ENCODE measurements around the gene TMEM129.

TMEM129 gene

GRCh38 chr4:1751919-1752283 is 30.8 kb upstream of the TMEM129 start:
- H3K9ac ChIP-seq (ENCODE audit: low read length in 5 of 5), result no peak overlapping the region
- H3K36me3 ChIP-seq (ENCODE audit: control insufficient read depth in 5 of 5, insufficient read depth in 5 of 5, low read length in 5 of 5), result no peaks in the 10 kb centered on the region
- H3K27me3 ChIP-seq (ENCODE audit: control insufficient read depth in 5 of 5, insufficient read depth in 4 of 5, low read length in 5 of 5), result peaks cover 0 to 15% (median 11%) of the 10 kb centered on the region in 5 donors
- peaks cover 0 to 2% (median 0%) of the 10 kb centered on the region in 5 donors for H3K9me3 ChIP-seq (ENCODE audit: control insufficient read depth in 5 of 5, low read length in 5 of 5)
- H3K27ac ChIP-seq (ENCODE audit: low read depth, low read length), result no peak overlapping the region
- peaks cover 0 to 16% (median 9%) of the 10 kb centered on the region in 5 donors for H3K4me1 ChIP-seq (ENCODE audit: control insufficient read depth in 5 of 5, insufficient read depth in 5 of 5, low read length in 5 of 5)
- H3K4me3 ChIP-seq (ENCODE audit: low read depth in 1 of 5, low read length in 5 of 5), result no peak overlapping the region

GRCh38 chr4:1751155-1751918 is 30.2 kb upstream of the TMEM129 start:
- H3K4me1 ChIP-seq (ENCODE audit: control insufficient read depth in 5 of 5, insufficient read depth in 5 of 5, low read length in 5 of 5), result peaks cover 0 to 16% (median 9%) of the 10 kb centered on the region in 5 donors
- H3K27me3 ChIP-seq (ENCODE audit: control insufficient read depth in 5 of 5, insufficient read depth in 4 of 5, low read length in 5 of 5), result peaks cover 0 to 15% (median 11%) of the 10 kb centered on the region in 5 donors
- no peak overlapping the region for H3K27ac ChIP-seq (ENCODE audit: low read depth, low read length)
- H3K9ac ChIP-seq (ENCODE audit: low read length in 5 of 5), result no peak overlapping the region
- H3K4me3 ChIP-seq (ENCODE audit: low read depth in 1 of 5, low read length in 5 of 5), result no peak overlapping the region
- H3K9me3 ChIP-seq (ENCODE audit: control insufficient read depth in 5 of 5, low read length in 5 of 5), result peaks cover 0 to 2% (median 0%) of the 10 kb centered on the region in 5 donors
- no peaks in the 10 kb centered on the region for H3K36me3 ChIP-seq (ENCODE audit: control insufficient read depth in 5 of 5, insufficient read depth in 5 of 5, low read length in 5 of 5)

- Histone ChIP-seq H3K4me3 (ENCODE audit: low read depth in 1 of 5, low read length in 5 of 5) (no peak overlapping the region), H3K36me3 (ENCODE audit: control insufficient read depth in 5 of 5, insufficient read depth in 5 of 5, low read length in 5 of 5) (no peaks in the 10 kb centered on the region), H3K4me1 (ENCODE audit: control insufficient read depth in 5 of 5, insufficient read depth in 5 of 5, low read length in 5 of 5) (peaks cover 0 to 16% (median 9%) of the 10 kb centered on the region in 5 donors), H3K9ac (ENCODE audit: low read length in 5 of 5) (no peak overlapping the region), H3K27me3 (ENCODE audit: control insufficient read depth in 5 of 5, insufficient read depth in 4 of 5, low read length in 5 of 5) (peaks cover 0 to 15% (median 11%) of the 10 kb centered on the region in 5 donors), H3K9me3 (ENCODE audit: control insufficient read depth in 5 of 5, low read length in 5 of 5) (peaks cover 0 to 2% (median 0%) of the 10 kb centered on the region in 5 donors), H3K27ac (ENCODE audit: low read depth, low read length) (no peak overlapping the region)
These were observed 29.4 kb upstream of the TMEM129 start for GRCh38 chr4:1750381-1751154.

- Histone ChIP-seq H3K9ac (ENCODE audit: low read length in 5 of 5) (no peak overlapping the region), H3K9me3 (ENCODE audit: control insufficient read depth in 5 of 5, low read length in 5 of 5) (peaks cover 0 to 2% (median 0%) of the 10 kb centered on the region in 5 donors), H3K4me3 (ENCODE audit: low read depth in 1 of 5, low read length in 5 of 5) (no peak overlapping the region), H3K27ac (ENCODE audit: low read depth, low read length) (no peak overlapping the region), H3K4me1 (ENCODE audit: control insufficient read depth in 5 of 5, insufficient read depth in 5 of 5, low read length in 5 of 5) (peaks cover 0 to 16% (median 9%) of the 10 kb centered on the region in 5 donors), H3K27me3 (ENCODE audit: control insufficient read depth in 5 of 5, insufficient read depth in 4 of 5, low read length in 5 of 5) (peaks cover 0 to 15% (median 11%) of the 10 kb centered on the region in 5 donors), H3K36me3 (ENCODE audit: control insufficient read depth in 5 of 5, insufficient read depth in 5 of 5, low read length in 5 of 5) (peaks cover 0 to 4% (median 2%) of the 10 kb centered on the region in 5 donors)
These were observed 28.7 kb upstream of the TMEM129 start for GRCh38 chr4:1749826-1750225.

GRCh38 chr4:1749370-1749769 is 28.2 kb upstream of the TMEM129 start:
- peaks cover 0 to 16% (median 9%) of the 10 kb centered on the region in 5 donors for H3K4me1 ChIP-seq (ENCODE audit: control insufficient read depth in 5 of 5, insufficient read depth in 5 of 5, low read length in 5 of 5)
- H3K9ac ChIP-seq (ENCODE audit: low read length in 5 of 5), result no peak overlapping the region
- H3K4me3 ChIP-seq (ENCODE audit: low read depth in 1 of 5, low read length in 5 of 5), result no peak overlapping the region
- H3K27me3 ChIP-seq (ENCODE audit: control insufficient read depth in 5 of 5, insufficient read depth in 4 of 5, low read length in 5 of 5), result peaks cover 0 to 15% (median 11%) of the 10 kb centered on the region in 5 donors
- peaks cover 0 to 2% (median 0%) of the 10 kb centered on the region in 5 donors for H3K9me3 ChIP-seq (ENCODE audit: control insufficient read depth in 5 of 5, low read length in 5 of 5)
- H3K36me3 ChIP-seq (ENCODE audit: control insufficient read depth in 5 of 5, insufficient read depth in 5 of 5, low read length in 5 of 5), result peaks cover 0 to 9% (median 5%) of the 10 kb centered on the region in 5 donors
- H3K27ac ChIP-seq (ENCODE audit: low read depth, low read length), result no peak overlapping the region

DNA sequence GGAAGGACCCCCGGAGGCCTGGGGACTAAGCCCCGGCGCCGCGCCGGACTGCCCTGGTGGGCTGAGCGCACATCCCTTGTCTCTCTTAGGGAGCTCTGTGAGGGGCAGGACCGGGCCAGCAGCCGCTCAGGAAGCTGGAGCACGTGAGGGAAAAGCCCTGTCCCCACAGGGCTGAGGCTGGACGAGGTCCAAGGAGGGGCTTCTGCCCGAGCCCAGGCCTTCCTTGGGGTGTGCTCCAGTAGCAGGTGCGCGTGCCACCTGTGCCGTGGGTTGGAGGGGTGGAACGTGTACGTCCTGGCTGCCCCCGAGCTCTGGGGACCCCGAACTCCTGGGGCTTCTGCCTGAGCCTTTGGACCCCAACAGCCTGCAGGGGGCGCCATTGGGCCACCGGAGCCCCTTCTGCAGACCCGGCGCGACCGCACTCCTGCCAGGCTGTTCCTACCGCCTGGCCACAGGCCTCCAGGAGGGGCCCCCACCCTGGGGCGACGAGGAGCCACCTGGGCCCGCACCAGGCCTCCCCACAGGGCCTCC is 27.4 kb upstream of the TMEM129 start:
- H3K9ac ChIP-seq (ENCODE audit: low read length in 5 of 5), result no peak overlapping the region
- H3K4me3 ChIP-seq (ENCODE audit: low read depth in 1 of 5, low read length in 5 of 5), result peak overlapping the region in 1 of 5 donors; percentile 3
- H3K27me3 ChIP-seq (ENCODE audit: control insufficient read depth in 5 of 5, insufficient read depth in 4 of 5, low read length in 5 of 5), result peaks cover 0 to 15% (median 11%) of the 10 kb centered on the region in 5 donors
- peaks cover 0 to 2% (median 0%) of the 10 kb centered on the region in 5 donors for H3K9me3 ChIP-seq (ENCODE audit: control insufficient read depth in 5 of 5, low read length in 5 of 5)
- peaks cover 0 to 17% (median 12%) of the 10 kb centered on the region in 5 donors for H3K36me3 ChIP-seq (ENCODE audit: control insufficient read depth in 5 of 5, insufficient read depth in 5 of 5, low read length in 5 of 5)
- H3K4me1 ChIP-seq (ENCODE audit: control insufficient read depth in 5 of 5, insufficient read depth in 5 of 5, low read length in 5 of 5), result peaks cover 0 to 16% (median 9%) of the 10 kb centered on the region in 5 donors
- no peak overlapping the region for H3K27ac ChIP-seq (ENCODE audit: low read depth, low read length)

DNA sequence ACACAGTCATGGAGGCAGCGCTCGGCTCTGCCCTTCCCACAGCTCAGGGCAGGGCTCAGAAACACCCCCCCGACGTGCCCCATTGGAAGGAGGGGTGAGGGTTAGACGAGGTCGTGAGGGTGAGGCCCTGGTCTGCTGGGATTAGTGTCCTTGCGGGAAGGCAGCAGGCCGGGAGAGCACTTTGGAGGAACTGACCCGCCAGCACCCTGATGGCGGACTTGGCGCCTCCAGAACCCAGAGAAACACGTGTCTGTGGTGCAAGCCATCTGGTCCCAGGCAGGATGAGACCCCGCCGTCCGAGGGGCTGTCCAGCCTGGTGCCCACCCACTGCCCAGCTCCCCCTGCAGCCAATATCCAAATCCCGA is 26.5 kb upstream of the TMEM129 start:
- no peak overlapping the region for H3K4me3 ChIP-seq (ENCODE audit: low read depth in 1 of 5, low read length in 5 of 5)
- H3K9ac ChIP-seq (ENCODE audit: low read length in 5 of 5), result no peak overlapping the region
- H3K9me3 ChIP-seq (ENCODE audit: control insufficient read depth in 5 of 5, low read length in 5 of 5), result peaks cover 0 to 2% (median 0%) of the 10 kb centered on the region in 5 donors
- no peak overlapping the region for H3K27ac ChIP-seq (ENCODE audit: low read depth, low read length)
- peaks cover 0 to 19% (median 13%) of the 10 kb centered on the region in 5 donors for H3K36me3 ChIP-seq (ENCODE audit: control insufficient read depth in 5 of 5, insufficient read depth in 5 of 5, low read length in 5 of 5)
- peaks cover 0 to 12% (median 8%) of the 10 kb centered on the region in 5 donors for H3K4me1 ChIP-seq (ENCODE audit: control insufficient read depth in 5 of 5, insufficient read depth in 5 of 5, low read length in 5 of 5)
- H3K27me3 ChIP-seq (ENCODE audit: control insufficient read depth in 5 of 5, insufficient read depth in 4 of 5, low read length in 5 of 5), result peaks cover 0 to 14% (median 11%) of the 10 kb centered on the region in 5 donors

GRCh38 chr4:1746919-1747602 is 25.9 kb upstream of the TMEM129 start:
- Histone ChIP-seq H3K36me3 (ENCODE audit: control insufficient read depth in 5 of 5, insufficient read depth in 5 of 5, low read length in 5 of 5) (peaks cover 0 to 23% (median 16%) of the 10 kb centered on the region in 5 donors), H3K27me3 (ENCODE audit: control insufficient read depth in 5 of 5, insufficient read depth in 4 of 5, low read length in 5 of 5) (peaks cover 0 to 11% (median 9%) of the 10 kb centered on the region in 5 donors), H3K4me1 (ENCODE audit: control insufficient read depth in 5 of 5, insufficient read depth in 5 of 5, low read length in 5 of 5) (peaks cover 0 to 7% (median 6%) of the 10 kb centered on the region in 5 donors), H3K9ac (ENCODE audit: low read length in 5 of 5) (no peak overlapping the region), H3K4me3 (ENCODE audit: low read depth in 1 of 5, low read length in 5 of 5) (no peak overlapping the region), H3K9me3 (ENCODE audit: control insufficient read depth in 5 of 5, low read length in 5 of 5) (peaks cover 0 to 2% (median 0%) of the 10 kb centered on the region in 5 donors), H3K27ac (ENCODE audit: low read depth, low read length) (no peak overlapping the region)

- no peak overlapping the region for H3K9ac ChIP-seq (ENCODE audit: low read length in 5 of 5)
- H3K27me3 ChIP-seq (ENCODE audit: control insufficient read depth in 5 of 5, insufficient read depth in 4 of 5, low read length in 5 of 5), result peaks cover 0 to 11% (median 6%) of the 10 kb centered on the region in 5 donors
These were observed 25.2 kb upstream of the TMEM129 start for GRCh38 chr4:1746265-1746691.

More at GRCh38 chr4:1746265-1746691, 25.2 kb upstream of the TMEM129 start:
- Histone ChIP-seq H3K27ac (ENCODE audit: low read depth, low read length) (no peak overlapping the region), H3K9me3 (ENCODE audit: control insufficient read depth in 5 of 5, low read length in 5 of 5) (peaks cover 0 to 2% (median 0%) of the 10 kb centered on the region in 5 donors), H3K4me1 (ENCODE audit: control insufficient read depth in 5 of 5, insufficient read depth in 5 of 5, low read length in 5 of 5) (peaks cover 0 to 6% (median 6%) of the 10 kb centered on the region in 5 donors), H3K36me3 (ENCODE audit: control insufficient read depth in 5 of 5, insufficient read depth in 5 of 5, low read length in 5 of 5) (peaks cover 0 to 31% (median 18%) of the 10 kb centered on the region in 5 donors), H3K4me3 (ENCODE audit: low read depth in 1 of 5, low read length in 5 of 5) (no peak overlapping the region)
